Activated CD8-positive, alpha-beta T cell treated with anti-CD3 and anti-CD28 coated beads for 36 hours (primary cell): ENCODE measurements around the gene HES3. TPM values are rescaled to one million over a fixed set of nuclear protein-coding genes. Genes with fewer than 3 reads are reported as not detected.

Source experiments
- ATAC-seq: fragments of 200-7000 bp; cut with Tn5 transposase; one replicate; pipeline ENCODE4 v1.10.0; 2021; ENCODE audit warnings: mild to moderate bottlenecking, moderate library complexity
- CTCF ChIA-PET: fragments of 350-600 bp; sonication (Branson Sonifier 250); formaldehyde crosslinking; loops from one replicate; lab custom pipeline; 2021; ENCODE audit warnings: antibody characterized with exemption; lab: Charles Lee
- POLR2A ChIA-PET: fragments of 350-600 bp; sonication (Branson Sonifier 250); formaldehyde crosslinking; loops from one replicate; lab custom pipeline; 2021; ENCODE audit warnings: antibody characterized with exemption; lab: Charles Lee
- DNase-seq: peaks from one replicate; pipeline ENCODE4 v3.0.0-alpha.2; 2020
- H3K27ac Mint-ChIP-seq: one replicate; pipeline ENCODE4 v1.8.0; 2021; ENCODE audit warnings: mild to moderate bottlenecking, mixed read lengths
- H3K27me3 Mint-ChIP-seq: one replicate; pipeline ENCODE4 v1.8.0; 2021; ENCODE audit warnings: mixed read lengths
- H3K36me3 Mint-ChIP-seq: one replicate; pipeline ENCODE4 v1.8.0; 2021; ENCODE audit warnings: low read depth, mixed read lengths
- H3K4me1 Mint-ChIP-seq: one replicate; pipeline ENCODE4 v1.8.0; 2021; ENCODE audit warnings: low read depth, mixed read lengths
- H3K4me3 Mint-ChIP-seq: one replicate; pipeline ENCODE4 v1.8.0; 2021; ENCODE audit warnings: mild to moderate bottlenecking, moderate library complexity, mixed read lengths
- H3K9me3 Mint-ChIP-seq: one replicate; pipeline ENCODE4 v1.8.0; 2021; ENCODE audit warnings: mixed read lengths
- intact Hi-C: fragments of 100-400 bp; cut with micrococcal nuclease; formaldehyde crosslinking; loops from one replicate; pipeline ENCODE4 v1.10.0; 2022
- total RNA-seq, 2 experiments: library from RNA; stranded (reverse); gene quantifications; one replicate each; pipeline ENCODE4 v1.2.3, GENCODE V29; 2021
- TF ChIP-seq, protein P1 (sequence below): fragments of 200-600 bp; IDR thresholded peaks from one replicate; pipeline ENCODE4 v1.8.0; 2022; ENCODE audit warnings: antibody characterized with exemption, mild to moderate bottlenecking

HES3 gene
- total RNA-seq, 2 experiments from 2014 or later: not detected

DNA sequence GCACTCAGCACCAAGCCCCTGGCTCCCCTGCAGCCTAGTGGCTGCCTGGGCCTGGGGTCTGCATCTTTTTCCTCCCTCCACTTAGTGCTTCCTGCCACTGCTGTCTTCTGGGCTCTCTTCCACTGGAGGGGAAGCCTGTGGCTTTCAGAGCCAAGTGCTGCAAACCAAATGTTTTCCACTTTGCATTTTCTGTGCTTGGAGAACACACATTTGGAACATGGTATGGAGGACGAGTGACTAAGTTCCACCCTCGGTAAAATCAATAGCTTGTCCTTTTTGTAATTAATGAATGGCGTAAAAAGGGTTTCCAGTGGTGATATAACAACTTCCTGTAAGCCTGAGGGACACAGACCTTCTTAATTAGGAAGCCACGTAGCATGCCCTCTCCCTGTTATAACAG lies 27.0 kb downstream of the HES3 start:
- TF ChIP-seq, protein P1, sequence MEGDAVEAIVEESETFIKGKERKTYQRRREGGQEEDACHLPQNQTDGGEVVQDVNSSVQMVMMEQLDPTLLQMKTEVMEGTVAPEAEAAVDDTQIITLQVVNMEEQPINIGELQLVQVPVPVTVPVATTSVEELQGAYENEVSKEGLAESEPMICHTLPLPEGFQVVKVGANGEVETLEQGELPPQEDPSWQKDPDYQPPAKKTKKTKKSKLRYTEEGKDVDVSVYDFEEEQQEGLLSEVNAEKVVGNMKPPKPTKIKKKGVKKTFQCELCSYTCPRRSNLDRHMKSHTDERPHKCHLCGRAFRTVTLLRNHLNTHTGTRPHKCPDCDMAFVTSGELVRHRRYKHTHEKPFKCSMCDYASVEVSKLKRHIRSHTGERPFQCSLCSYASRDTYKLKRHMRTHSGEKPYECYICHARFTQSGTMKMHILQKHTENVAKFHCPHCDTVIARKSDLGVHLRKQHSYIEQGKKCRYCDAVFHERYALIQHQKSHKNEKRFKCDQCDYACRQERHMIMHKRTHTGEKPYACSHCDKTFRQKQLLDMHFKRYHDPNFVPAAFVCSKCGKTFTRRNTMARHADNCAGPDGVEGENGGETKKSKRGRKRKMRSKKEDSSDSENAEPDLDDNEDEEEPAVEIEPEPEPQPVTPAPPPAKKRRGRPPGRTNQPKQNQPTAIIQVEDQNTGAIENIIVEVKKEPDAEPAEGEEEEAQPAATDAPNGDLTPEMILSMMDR: no peak
- POLR2A ChIA-PET: no interaction called here
- no peak overlapping the region for H3K4me3 Mint-ChIP-seq
- intact Hi-C loops: no loop called here
- ATAC-seq (no peak), DNase-seq (no peak)
- no peaks in the 10 kb centered on the region for H3K27me3 Mint-ChIP-seq
- no peaks in the 10 kb centered on the region for H3K36me3 Mint-ChIP-seq
- no peaks in the 10 kb centered on the region for H3K4me1 Mint-ChIP-seq
- H3K27ac Mint-ChIP-seq: no peak overlapping the region
- CTCF ChIA-PET: interaction anchor here (0.7 to 1.7 kb wide), 2 partner anchors 17 to 25 kb away, joined by 3 read pairs; no protein-coding TSS in a partner anchor
- H3K9me3 Mint-ChIP-seq: no peaks in the 10 kb centered on the region

DNA sequence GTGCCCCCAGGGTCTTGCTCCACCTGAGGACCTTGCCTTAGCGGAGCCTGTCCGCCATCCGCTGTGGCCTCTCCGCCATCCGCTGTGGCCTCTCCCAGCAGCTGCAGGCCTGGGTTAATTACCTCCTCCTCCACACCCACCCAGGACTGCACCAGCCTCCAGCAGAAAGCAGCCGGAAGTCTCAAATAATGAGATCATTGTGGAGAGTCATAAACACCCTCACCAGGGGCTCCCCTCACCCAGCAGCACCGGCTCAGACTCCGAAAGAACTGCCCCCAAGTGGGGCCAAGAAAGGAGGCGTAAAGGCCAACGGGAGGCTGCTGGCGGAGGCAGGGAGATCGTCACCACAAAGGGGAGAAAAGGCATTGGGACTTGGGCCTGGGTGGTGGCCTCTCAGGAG lies 27.6 kb downstream of the HES3 start:
- no peaks in the 10 kb centered on the region for H3K9me3 Mint-ChIP-seq
- H3K36me3 Mint-ChIP-seq: no peaks in the 10 kb centered on the region
- no peak overlapping the region for H3K27ac Mint-ChIP-seq
- intact Hi-C loops: no loop called here
- H3K27me3 Mint-ChIP-seq: no peaks in the 10 kb centered on the region
- TF ChIP-seq, protein P1: no peak
- ChIA-PET POLR2A (no interaction called here), CTCF (interaction anchor here (0.7 kb wide), 1 partner anchor 16 kb away, joined by 3 read pairs; no protein-coding TSS in a partner anchor)
- no peaks in the 10 kb centered on the region for H3K4me1 Mint-ChIP-seq
- H3K4me3 Mint-ChIP-seq: no peak overlapping the region
- ATAC-seq (no peak), DNase-seq (no peak)

DNA sequence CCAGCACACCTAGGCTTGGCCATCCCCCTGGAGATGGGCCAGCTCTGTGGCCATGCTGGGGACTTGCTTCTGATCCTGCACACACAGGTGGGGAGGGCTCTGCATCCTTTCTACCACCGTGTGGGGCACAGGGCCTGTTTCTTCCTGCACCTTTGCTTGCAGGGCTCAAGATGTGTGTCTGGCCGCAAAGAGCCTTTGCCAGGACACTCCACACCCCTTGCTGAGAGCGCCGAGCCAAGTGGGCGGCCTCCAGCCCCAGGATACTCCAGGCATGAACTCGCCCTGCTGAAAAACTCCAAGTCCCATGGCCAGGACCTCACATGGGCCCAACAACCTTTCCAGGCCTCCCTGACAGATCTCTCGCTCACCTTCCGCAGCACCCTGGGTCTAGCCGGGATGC lies 28.5 kb downstream of the HES3 start:
- Mint-ChIP-seq H3K4me3 (no peak overlapping the region), H3K36me3 (no peaks in the 10 kb centered on the region), H3K4me1 (no peaks in the 10 kb centered on the region), H3K27me3 (no peaks in the 10 kb centered on the region), H3K27ac (no peak overlapping the region), H3K9me3 (no peaks in the 10 kb centered on the region)
- ChIA-PET POLR2A (no interaction called here), CTCF (no interaction called here)
- ATAC-seq (no peak), DNase-seq (no peak)
- TF ChIP-seq, protein P1: no peak
- intact Hi-C loops: no loop called here

DNA sequence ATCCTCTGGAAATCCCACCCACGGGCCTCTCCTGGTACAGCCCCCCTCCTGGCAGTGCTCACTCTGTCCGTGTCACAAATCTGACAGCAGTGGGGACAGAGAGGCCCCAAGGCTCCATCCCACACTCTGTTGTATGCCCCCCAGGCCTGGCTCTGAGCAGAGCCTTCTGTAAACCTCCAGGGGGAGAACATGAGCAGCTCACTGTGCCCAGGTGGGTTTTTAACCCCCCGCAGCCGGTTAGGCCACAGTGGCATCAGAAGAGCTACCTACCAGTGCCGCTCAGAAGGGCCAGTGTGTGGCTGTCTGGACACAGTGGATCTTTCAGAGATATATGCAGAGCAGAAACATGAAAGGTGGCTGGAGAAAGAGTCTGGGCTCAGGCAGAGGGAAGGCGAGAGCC lies 28.9 kb downstream of the HES3 start:
- DNase-seq (no peak), ATAC-seq (no peak)
- POLR2A ChIA-PET: no interaction called here
- Mint-ChIP-seq H3K4me3 (no peak overlapping the region), H3K27me3 (no peaks in the 10 kb centered on the region), H3K4me1 (no peaks in the 10 kb centered on the region), H3K36me3 (peaks cover 2% of the 10 kb centered on the region), H3K9me3 (no peaks in the 10 kb centered on the region), H3K27ac (no peak overlapping the region)
- TF ChIP-seq, protein P1: no peak
- intact Hi-C loops: no loop called here
- CTCF ChIA-PET: no interaction called here

DNA sequence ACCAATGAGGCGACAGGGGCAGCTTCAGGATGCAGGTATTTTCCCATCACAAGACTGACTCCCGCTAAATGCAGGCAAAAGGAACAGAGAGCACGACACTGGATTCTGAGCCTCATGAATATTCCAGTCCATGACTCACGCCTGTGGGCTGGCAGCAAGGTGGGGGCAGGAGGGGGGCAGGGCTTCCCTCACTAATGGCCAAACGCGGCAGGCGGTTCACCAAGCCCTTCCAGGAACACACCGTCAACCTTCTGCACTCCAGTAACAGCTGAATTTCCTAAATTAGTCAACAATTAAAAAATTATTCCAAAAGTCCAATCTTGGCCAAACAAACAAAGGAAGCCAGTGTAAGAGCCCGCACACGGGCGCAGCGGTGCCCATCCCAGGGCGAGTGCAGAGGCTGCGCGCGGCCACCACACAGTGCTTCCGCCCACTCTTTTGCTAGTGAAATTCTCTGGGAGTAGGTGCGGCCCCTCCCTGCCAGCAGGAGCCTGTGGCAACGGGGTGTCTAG lies 29.5 kb downstream of the HES3 start:
- no peaks in the 10 kb centered on the region for H3K27me3 Mint-ChIP-seq
- H3K4me1 Mint-ChIP-seq: no peaks in the 10 kb centered on the region
- ATAC-seq: no peak
- TF ChIP-seq, protein P1: no peak
- DNase-seq: no peak
- peaks cover 2% of the 10 kb centered on the region for H3K36me3 Mint-ChIP-seq
- H3K4me3 Mint-ChIP-seq: no peak overlapping the region
- POLR2A ChIA-PET: no interaction called here
- CTCF ChIA-PET: no interaction called here
- H3K27ac Mint-ChIP-seq: no peak overlapping the region
- intact Hi-C loops: no loop called here
- no peaks in the 10 kb centered on the region for H3K9me3 Mint-ChIP-seq
